Endothelial cell of umbilical vein (primary cell): ENCODE measurements around the gene SP100. TPM values are rescaled to one million over a fixed set of nuclear protein-coding genes. Genes with fewer than 3 reads are reported as not detected.

ENCODE experiments used
- BruUV-seq: library from RNA; stranded (reverse); fragments of 400-500 nt; replicated peaks from 2 replicates; lab custom pipeline; 2021; lab: Mats Ljungman, UMichigan
- CTCF ChIA-PET: fragments of 300-600, 350-600 bp; sonication (Branson Sonifier 250); formaldehyde crosslinking; loops from one replicate; lab custom pipeline; 2021; ENCODE audit warnings: antibody characterized with exemption, inconsistent platforms; lab: Charles Lee
- POLR2A ChIA-PET: fragments of 300-600, 350-600 bp; sonication (Branson Sonifier 250); formaldehyde crosslinking; loops from one replicate; lab custom pipeline; 2021; ENCODE audit warnings: antibody characterized with exemption, inconsistent platforms; lab: Charles Lee
- DNase-seq: peaks from one replicate; pipeline ENCODE4 v3.0.0-alpha.2; 2011; ENCODE audit warnings: low read depth, low spot score
- FAIRE-seq: peaks from 2 replicates; lab custom pipeline; 2011; peaks lifted over from hg19 to GRCh38; lab: Jason Lieb, UNC
- H2AFZ ChIP-seq: 2 replicates; pipeline ENCODE4 v1.6.0; 2012; ENCODE audit warnings: low read depth, low read length, control low read depth, inconsistent platforms
- H3K27ac ChIP-seq: 2 replicates; pipeline ENCODE4 v1.5.1; 2011; ENCODE audit warnings: low read depth, mild to moderate bottlenecking, control low read depth, low read length, moderate library complexity; ENCODE audit not compliant: insufficient read depth
- H3K27me3 ChIP-seq, 2 experiments: 2 replicates each; pipeline versions ENCODE4 v1.6.0 to v1.6.1; 2011; ENCODE audit warnings: low read length in 2 of 2, mixed read lengths in 1 of 2; ENCODE audit not compliant: control insufficient read depth in 2 of 2, insufficient read depth in 2 of 2
- H3K36me3 ChIP-seq, 2 experiments: 2 replicates in 1 of 2; 3 replicates in 1 of 2; pipeline ENCODE4 v1.5.1; 2011; ENCODE audit warnings: low read length in 2 of 2, mild to moderate bottlenecking in 1 of 2, moderate library complexity in 1 of 2; ENCODE audit not compliant: control insufficient read depth in 2 of 2, insufficient read depth in 2 of 2; ENCODE audit errors: extremely low read depth in 1 of 2
- H3K4me1 ChIP-seq: 3 replicates; pipeline ENCODE4 v1.5.1; 2011; ENCODE audit warnings: mild to moderate bottlenecking, low read length; ENCODE audit not compliant: control insufficient read depth, insufficient read depth; ENCODE audit errors: extremely low read depth
- H3K4me2 ChIP-seq: 2 replicates; pipeline ENCODE4 v1.6.1; 2011; ENCODE audit warnings: low read length, control low read depth, mixed read lengths; ENCODE audit not compliant: insufficient read depth
- H3K4me3 ChIP-seq, 3 experiments: fragments of 200-600 bp in 1 of 3; sonication (generic), shearing (Covaris generic) in 1 of 3; replicated peaks in 1 of 3; 2 replicates each; pipeline ENCODE4 v1.5.1; 2011 to 2016; ENCODE audit warnings: control low read depth in 3 of 3, low read length in 3 of 3, mild to moderate bottlenecking in 2 of 3, inconsistent platforms in 1 of 3, low read depth in 1 of 3, moderate library complexity in 1 of 3; ENCODE audit not compliant: insufficient read depth in 1 of 3
- H3K79me2 ChIP-seq: 2 replicates; pipeline ENCODE4 v1.6.0; 2012; ENCODE audit warnings: low read length, inconsistent platforms; ENCODE audit not compliant: control insufficient read depth, insufficient read depth
- H3K9ac ChIP-seq: replicated peaks from 2 replicates; pipeline ENCODE3; 2011; ENCODE audit warnings: low read length, control low read depth; ENCODE audit not compliant: insufficient read depth; ENCODE audit errors: extremely low read depth
- H3K9me1 ChIP-seq: replicated peaks from 3 replicates; pipeline ENCODE4 v1.6.0; 2011; ENCODE audit warnings: mild to moderate bottlenecking, low read length; ENCODE audit not compliant: control insufficient read depth, insufficient read depth; ENCODE audit errors: extremely low read depth
- H3K9me3 ChIP-seq: replicated peaks from 2 replicates; pipeline ENCODE4 v1.5.1; 2012; ENCODE audit warnings: low read length, inconsistent platforms; ENCODE audit not compliant: control insufficient read depth, insufficient read depth
- H4K20me1 ChIP-seq: replicated peaks from 2 replicates; pipeline ENCODE3; 2011; ENCODE audit warnings: mild to moderate bottlenecking, low read length; ENCODE audit not compliant: control insufficient read depth, insufficient read depth; ENCODE audit errors: extremely low read depth
- EZH2 ChIP-seq: IDR thresholded peaks from 2 replicates; pipeline ENCODE4 v1.6.1; 2012; ENCODE audit warnings: borderline replicate concordance, low read depth, mild to moderate bottlenecking, moderate library complexity, low read length, inconsistent platforms; ENCODE audit not compliant: severe bottlenecking
- FOS ChIP-seq: IDR thresholded peaks from 2 replicates; pipeline ENCODE4 v1.6.1; 2011; ENCODE audit warnings: mild to moderate bottlenecking, low read length, moderate library complexity, borderline replicate concordance; ENCODE audit not compliant: insufficient read depth
- GATA2 ChIP-seq: IDR thresholded peaks from 2 replicates; pipeline ENCODE4 v1.7.0; 2011; ENCODE audit warnings: low read depth, mild to moderate bottlenecking, moderate library complexity, mixed read lengths, low read length; ENCODE audit not compliant: insufficient read length, insufficient read depth
- JUN ChIP-seq: IDR thresholded peaks from 2 replicates; pipeline ENCODE4 v1.6.1; 2011; ENCODE audit warnings: borderline replicate concordance, low read depth; ENCODE audit not compliant: insufficient read length, insufficient read depth
- MYC ChIP-seq: IDR thresholded peaks from one replicate; pipeline ENCODE4 v1.6.1; 2011; ENCODE audit warnings: mild to moderate bottlenecking, low read depth, low read length
- POLR2A ChIP-seq: IDR thresholded peaks from 2 replicates; pipeline ENCODE4 v1.6.1; 2012; ENCODE audit warnings: low read depth, mild to moderate bottlenecking, control low read depth, low read length
- POLR2AphosphoS5 ChIP-seq: IDR thresholded peaks from 2 replicates; pipeline ENCODE4 v1.6.1; 2012; ENCODE audit warnings: low read depth, mild to moderate bottlenecking, control low read depth, low read length, moderate library complexity; ENCODE audit not compliant: insufficient read depth
- dilution Hi-C: fragments of 300-500 bp; cut with MboI; formaldehyde crosslinking; loops from one replicate; pipeline ENCODE4 v1.15.0; 2019; ENCODE audit warnings: low sequenced_read_pairs; ENCODE audit not compliant: extremely low pct_ligation_motif_present
- intact Hi-C: fragments of 100-400 bp; cut with micrococcal nuclease; formaldehyde crosslinking; loops from one replicate; pipeline ENCODE4 v1.10.0; 2022
- polyA plus RNA-seq, 4 experiments: library from polyadenylated mRNA; depleted of rRNA in 3 of 4; stranded (reverse) in 3 of 4; unstranded in 1 of 4; fragments of >200 nt; gene quantifications; 2 replicates each; pipeline versions ENCODE4 v1.2.1 to v1.2.3, GENCODE V29; 2011 to 2012; ENCODE audit warnings: missing spikeins in 1 of 4
- total RNA-seq: library from RNA; stranded (reverse); gene quantifications from 2 replicates; pipeline ENCODE4 v1.2.3, GENCODE V29; 2021
- TF ChIP-seq, protein P1 (sequence below): IDR thresholded peaks from 2 replicates; pipeline ENCODE4 v1.6.1; 2011; ENCODE audit not compliant: insufficient read depth, insufficient read length
- TF ChIP-seq, protein P2 (sequence below), 2 donors: IDR thresholded peaks; 1 replicate in 1 of 2; 2 replicates in 1 of 2; pipeline ENCODE4 v1.5.1; 2011; ENCODE audit warnings: low read length in 2 of 2, mild to moderate bottlenecking in 2 of 2, moderate library complexity in 2 of 2, control low read depth in 1 of 2, inconsistent platforms in 1 of 2, low read depth in 1 of 2; ENCODE audit not compliant: insufficient read depth in 1 of 2; ENCODE audit errors: extremely low read depth in 1 of 2

The SP100 gene
- total and polyA plus RNA-seq, 2 donors (not counting 3 experiments of a cell fraction or from before 2014, with no cell fraction given), result 33.7 to 108 TPM

DNA sequence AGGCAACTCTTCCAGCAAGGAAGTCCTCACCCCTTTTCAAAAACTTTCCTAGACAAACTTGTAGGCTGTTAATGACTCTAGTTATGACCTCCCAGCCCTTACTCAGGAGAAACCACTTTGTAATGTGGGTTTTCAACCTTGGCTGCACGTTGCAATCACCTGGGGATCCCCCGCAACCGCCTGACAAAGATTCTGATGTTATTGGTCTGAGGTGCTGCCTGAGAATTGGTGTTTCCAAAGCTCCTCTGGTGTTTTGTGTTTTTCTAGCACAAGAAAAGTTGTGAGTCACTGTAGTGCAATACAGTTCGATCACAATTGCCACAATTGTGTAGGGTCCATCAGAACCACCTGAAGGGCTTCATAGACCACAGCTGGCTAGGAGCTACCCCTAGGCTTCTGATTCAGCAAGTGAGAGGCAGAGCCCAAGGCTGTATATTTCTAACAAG, 121.6 kb downstream of the SP100 start:
- no TSS peak for BruUV-seq
- Histone ChIP-seq H3K9me3 (no peaks in the 10 kb centered on the region), H3K9me1 (no peaks in the 10 kb centered on the region), H3K4me2 (no peak overlapping the region), H2AFZ (no peak overlapping the region), H3K79me2 (no peaks in the 10 kb centered on the region), H3K27me3 (no peaks in the 10 kb centered on the region), H3K27ac (no peak overlapping the region), H4K20me1 (no peaks in the 10 kb centered on the region), H3K4me1 (no peaks in the 10 kb centered on the region), H3K4me3 (no peak overlapping the region), H3K9ac (no peak overlapping the region), H3K36me3 (no peaks in the 10 kb centered on the region)
- ChIA-PET POLR2A (no interaction called here), CTCF (interaction anchor here (1.1 kb wide), 1 partner anchor 12 kb away, joined by 4 read pairs; no protein-coding TSS in a partner anchor)
- dilution Hi-C loops (no loop called here), intact Hi-C loops (no loop called here)
- FAIRE-seq (no peak), DNase-seq (no peak)
- no peak for TF ChIP-seq MYC
- TF ChIP-seq JUN, result no peak
- TF ChIP-seq, protein P1, sequence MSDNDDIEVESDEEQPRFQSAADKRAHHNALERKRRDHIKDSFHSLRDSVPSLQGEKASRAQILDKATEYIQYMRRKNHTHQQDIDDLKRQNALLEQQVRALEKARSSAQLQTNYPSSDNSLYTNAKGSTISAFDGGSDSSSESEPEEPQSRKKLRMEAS, result no peak
- TF ChIP-seq, protein P2, sequence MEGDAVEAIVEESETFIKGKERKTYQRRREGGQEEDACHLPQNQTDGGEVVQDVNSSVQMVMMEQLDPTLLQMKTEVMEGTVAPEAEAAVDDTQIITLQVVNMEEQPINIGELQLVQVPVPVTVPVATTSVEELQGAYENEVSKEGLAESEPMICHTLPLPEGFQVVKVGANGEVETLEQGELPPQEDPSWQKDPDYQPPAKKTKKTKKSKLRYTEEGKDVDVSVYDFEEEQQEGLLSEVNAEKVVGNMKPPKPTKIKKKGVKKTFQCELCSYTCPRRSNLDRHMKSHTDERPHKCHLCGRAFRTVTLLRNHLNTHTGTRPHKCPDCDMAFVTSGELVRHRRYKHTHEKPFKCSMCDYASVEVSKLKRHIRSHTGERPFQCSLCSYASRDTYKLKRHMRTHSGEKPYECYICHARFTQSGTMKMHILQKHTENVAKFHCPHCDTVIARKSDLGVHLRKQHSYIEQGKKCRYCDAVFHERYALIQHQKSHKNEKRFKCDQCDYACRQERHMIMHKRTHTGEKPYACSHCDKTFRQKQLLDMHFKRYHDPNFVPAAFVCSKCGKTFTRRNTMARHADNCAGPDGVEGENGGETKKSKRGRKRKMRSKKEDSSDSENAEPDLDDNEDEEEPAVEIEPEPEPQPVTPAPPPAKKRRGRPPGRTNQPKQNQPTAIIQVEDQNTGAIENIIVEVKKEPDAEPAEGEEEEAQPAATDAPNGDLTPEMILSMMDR (IDR thresholded peaks at IDR 0.05; ENCODE audit: extremely low read depth in 1 of 2, insufficient read depth in 1 of 2, low read depth in 1 of 2, low read length in 2 of 2), result no peak
- no peak for TF ChIP-seq EZH2
- no peak for TF ChIP-seq FOS
- no peak for TF ChIP-seq POLR2AphosphoS5
- TF ChIP-seq GATA2, result no peak
- TF ChIP-seq POLR2A, result no peak
